ENCODE data around the gene PLCB4.

Gene PLCB4

DNA sequence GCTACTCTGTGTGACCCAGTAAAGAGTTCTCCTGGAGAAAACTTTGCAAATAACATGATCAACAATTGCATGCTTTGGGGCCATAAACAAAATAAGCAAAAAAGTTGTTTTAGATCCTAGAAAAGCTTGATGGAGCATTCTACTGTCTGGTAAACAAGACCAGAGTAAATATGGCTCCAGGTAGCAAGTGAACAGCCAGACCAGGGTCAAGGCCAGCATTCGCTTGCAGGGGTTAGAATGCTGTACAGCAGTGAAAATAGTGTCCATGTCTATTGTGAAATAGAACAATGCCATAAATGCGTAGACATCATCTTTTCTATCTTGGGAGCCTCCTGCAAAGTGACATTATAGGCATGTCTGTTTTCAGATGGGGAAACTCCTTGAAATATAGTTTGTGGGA lies 216.7 kb downstream of the PLCB4 start:
- H3K27me3 ChIP-seq (ENCODE audit: control insufficient read depth, insufficient read depth, low read length), result no peaks in the 10 kb centered on the region
- DNase-seq (ENCODE audit: low read depth, low spot score), result no peak
- H3K4me3 ChIP-seq (ENCODE audit: low read length), result no peak overlapping the region
- H3K9me3 ChIP-seq (ENCODE audit: control insufficient read depth, insufficient read depth, low read length), result no peaks in the 10 kb centered on the region
- H3K4me1 ChIP-seq (ENCODE audit: control insufficient read depth, insufficient read depth, low read length), result no peaks in the 10 kb centered on the region
- H3K36me3 ChIP-seq (ENCODE audit: control insufficient read depth, insufficient read depth, low read length), result no peaks in the 10 kb centered on the region
- no peak overlapping the region for H3K27ac ChIP-seq (ENCODE audit: low read length)
- no CpG with 5 or more reads among the region's 2 CpGs for WGBS (ENCODE audit: insufficient coverage, insufficient read length)

- WGBS (ENCODE audit: insufficient coverage, insufficient read length), result no CpG with 5 or more reads among the region's 3 CpGs
- Histone ChIP-seq H3K9me3 (ENCODE audit: control insufficient read depth, insufficient read depth, low read length) (no peaks in the 10 kb centered on the region), H3K36me3 (ENCODE audit: control insufficient read depth, insufficient read depth, low read length) (no peaks in the 10 kb centered on the region), H3K4me3 (ENCODE audit: low read length) (no peak overlapping the region), H3K4me1 (ENCODE audit: control insufficient read depth, insufficient read depth, low read length) (no peaks in the 10 kb centered on the region), H3K27ac (ENCODE audit: low read length) (no peak overlapping the region), H3K27me3 (ENCODE audit: control insufficient read depth, insufficient read depth, low read length) (no peaks in the 10 kb centered on the region)
- no peak for DNase-seq (ENCODE audit: low read depth, low spot score)
Measured at GRCh38 chr20:9286501-9287461, 217.9 kb downstream of the PLCB4 start.

DNA sequence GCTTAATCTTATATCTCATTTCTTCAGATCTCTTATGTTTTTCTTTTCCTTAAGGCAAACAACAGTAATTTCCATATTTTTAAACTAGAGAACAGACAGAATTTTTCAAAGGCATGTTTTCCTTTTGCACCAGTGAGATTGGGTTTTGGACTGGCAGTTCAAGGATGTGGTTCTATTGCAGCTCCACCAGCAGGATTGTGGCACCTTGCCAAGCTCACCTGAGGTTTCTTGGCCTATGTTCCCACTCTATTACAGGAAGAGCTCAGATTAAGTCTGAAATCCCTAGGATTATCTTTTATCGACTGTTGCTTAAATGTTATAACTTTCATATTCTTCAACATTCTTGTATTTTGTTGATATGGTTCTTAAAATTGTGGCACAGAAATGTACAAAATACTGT lies 218.9 kb downstream of the PLCB4 start:
- no CpG with 5 or more reads among the region's 1 CpG for WGBS (ENCODE audit: insufficient coverage, insufficient read length)
- DNase-seq (ENCODE audit: low read depth, low spot score), result no peak
- H3K27me3 ChIP-seq (ENCODE audit: control insufficient read depth, insufficient read depth, low read length), result no peaks in the 10 kb centered on the region
- H3K27ac ChIP-seq (ENCODE audit: low read length), result no peak overlapping the region
- H3K36me3 ChIP-seq (ENCODE audit: control insufficient read depth, insufficient read depth, low read length), result no peaks in the 10 kb centered on the region
- H3K9me3 ChIP-seq (ENCODE audit: control insufficient read depth, insufficient read depth, low read length), result no peaks in the 10 kb centered on the region
- H3K4me1 ChIP-seq (ENCODE audit: control insufficient read depth, insufficient read depth, low read length), result no peaks in the 10 kb centered on the region
- H3K4me3 ChIP-seq (ENCODE audit: low read length), result no peak overlapping the region

GRCh38 chr20:9290331-9290730 lies 221.4 kb downstream of the PLCB4 start:
- Histone ChIP-seq H3K27me3 (ENCODE audit: control insufficient read depth, insufficient read depth, low read length) (no peaks in the 10 kb centered on the region), H3K36me3 (ENCODE audit: control insufficient read depth, insufficient read depth, low read length) (no peaks in the 10 kb centered on the region), H3K27ac (ENCODE audit: low read length) (no peak overlapping the region), H3K4me1 (ENCODE audit: control insufficient read depth, insufficient read depth, low read length) (no peaks in the 10 kb centered on the region), H3K9me3 (ENCODE audit: control insufficient read depth, insufficient read depth, low read length) (no peaks in the 10 kb centered on the region), H3K4me3 (ENCODE audit: low read length) (no peak overlapping the region)
- no peak for DNase-seq (ENCODE audit: low read depth, low spot score)
- no CpG with 5 or more reads among the region's 2 CpGs for WGBS (ENCODE audit: insufficient coverage, insufficient read length)

DNA sequence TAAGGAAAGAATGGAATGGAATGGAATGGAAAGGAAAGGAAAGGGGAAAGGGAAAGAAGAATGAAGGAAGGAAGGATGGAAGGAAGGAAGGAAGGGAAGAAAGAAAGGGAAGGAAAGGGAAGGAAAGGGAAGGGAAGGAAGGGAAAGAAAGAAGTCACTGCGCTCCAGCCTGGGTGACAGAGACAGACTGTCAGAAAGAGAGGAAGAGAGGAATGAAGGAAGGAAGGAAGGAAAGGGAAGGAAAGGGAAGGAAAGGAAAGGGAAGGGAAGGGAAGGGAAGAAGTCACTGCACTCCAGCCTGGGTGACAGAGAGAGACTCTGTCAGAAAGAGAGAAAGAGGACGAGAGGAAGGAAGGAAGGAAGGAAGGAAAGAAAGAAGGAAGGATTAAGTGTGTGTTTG lies 224.3 kb downstream of the PLCB4 start:
- Histone ChIP-seq H3K27ac (ENCODE audit: low read length) (no peak overlapping the region), H3K9me3 (ENCODE audit: control insufficient read depth, insufficient read depth, low read length) (no peaks in the 10 kb centered on the region), H3K36me3 (ENCODE audit: control insufficient read depth, insufficient read depth, low read length) (no peaks in the 10 kb centered on the region), H3K4me1 (ENCODE audit: control insufficient read depth, insufficient read depth, low read length) (no peaks in the 10 kb centered on the region), H3K4me3 (ENCODE audit: low read length) (no peak overlapping the region), H3K27me3 (ENCODE audit: control insufficient read depth, insufficient read depth, low read length) (no peaks in the 10 kb centered on the region)
- no peak for DNase-seq (ENCODE audit: low read depth, low spot score)
- 100% methylated on average over 1 of the region's 2 CpGs for WGBS (ENCODE audit: insufficient coverage, insufficient read length)

DNA sequence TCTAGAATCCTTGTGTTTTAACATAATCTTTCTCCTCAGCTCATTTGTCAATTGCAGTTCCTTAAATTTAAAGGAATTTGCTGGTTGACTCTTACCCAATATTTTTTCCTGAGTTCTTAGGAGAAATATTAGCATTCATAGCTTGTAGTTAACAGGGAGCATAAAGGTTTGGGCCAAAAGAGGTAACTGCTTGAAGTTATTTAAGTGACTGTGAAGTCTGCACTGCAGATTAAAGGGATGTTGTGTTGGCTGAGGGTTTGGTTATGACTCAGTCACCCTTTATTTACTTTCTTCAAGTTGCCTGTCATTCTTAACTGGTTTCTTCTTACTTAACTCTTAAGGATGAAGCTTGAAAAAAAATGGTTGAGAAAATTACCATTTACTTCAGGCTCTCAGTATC lies 225.2 kb downstream of the PLCB4 start:
- no peaks in the 10 kb centered on the region for H3K36me3 ChIP-seq (ENCODE audit: control insufficient read depth, insufficient read depth, low read length)
- no peaks in the 10 kb centered on the region for H3K27me3 ChIP-seq (ENCODE audit: control insufficient read depth, insufficient read depth, low read length)
- H3K4me1 ChIP-seq (ENCODE audit: control insufficient read depth, insufficient read depth, low read length), result no peaks in the 10 kb centered on the region
- no peak overlapping the region for H3K4me3 ChIP-seq (ENCODE audit: low read length)
- H3K27ac ChIP-seq (ENCODE audit: low read length), result no peak overlapping the region
- no peak for DNase-seq (ENCODE audit: low read depth, low spot score)
- no peaks in the 10 kb centered on the region for H3K9me3 ChIP-seq (ENCODE audit: control insufficient read depth, insufficient read depth, low read length)

- Histone ChIP-seq H3K4me1 (ENCODE audit: control insufficient read depth, insufficient read depth, low read length) (no peaks in the 10 kb centered on the region), H3K4me3 (ENCODE audit: low read length) (no peak overlapping the region), H3K27ac (ENCODE audit: low read length) (no peak overlapping the region), H3K27me3 (ENCODE audit: control insufficient read depth, insufficient read depth, low read length) (no peaks in the 10 kb centered on the region), H3K36me3 (ENCODE audit: control insufficient read depth, insufficient read depth, low read length) (no peaks in the 10 kb centered on the region), H3K9me3 (ENCODE audit: control insufficient read depth, insufficient read depth, low read length) (no peaks in the 10 kb centered on the region)
- DNase-seq (ENCODE audit: low read depth, low spot score), result no peak
- WGBS (ENCODE audit: insufficient coverage, insufficient read length), result no CpG with 5 or more reads among the region's 2 CpGs
Measured at GRCh38 chr20:9298906-9299305, 230.0 kb downstream of the PLCB4 start.

- no peak overlapping the region for H3K4me3 ChIP-seq (ENCODE audit: low read length)
- H3K9me3 ChIP-seq (ENCODE audit: control insufficient read depth, insufficient read depth, low read length), result no peaks in the 10 kb centered on the region
Measured at GRCh38 chr20:9300080-9300479, 231.2 kb downstream of the PLCB4 start.

GRCh38 chr20:9300534-9300933 lies 231.6 kb downstream of the PLCB4 start:
- Histone ChIP-seq H3K4me3 (ENCODE audit: low read length) (no peak overlapping the region), H3K27ac (ENCODE audit: low read length) (no peak overlapping the region), H3K36me3 (ENCODE audit: control insufficient read depth, insufficient read depth, low read length) (no peaks in the 10 kb centered on the region), H3K4me1 (ENCODE audit: control insufficient read depth, insufficient read depth, low read length) (no peaks in the 10 kb centered on the region), H3K27me3 (ENCODE audit: control insufficient read depth, insufficient read depth, low read length) (no peaks in the 10 kb centered on the region), H3K9me3 (ENCODE audit: control insufficient read depth, insufficient read depth, low read length) (no peaks in the 10 kb centered on the region)
- no peak for DNase-seq (ENCODE audit: low read depth, low spot score)
- no CpG with 5 or more reads among the region's 1 CpG for WGBS (ENCODE audit: insufficient coverage, insufficient read length)

More at GRCh38 chr20:9300080-9300479, 231.2 kb downstream of the PLCB4 start:
- Histone ChIP-seq H3K27ac (ENCODE audit: low read length) (no peak overlapping the region), H3K36me3 (ENCODE audit: control insufficient read depth, insufficient read depth, low read length) (no peaks in the 10 kb centered on the region), H3K27me3 (ENCODE audit: control insufficient read depth, insufficient read depth, low read length) (no peaks in the 10 kb centered on the region), H3K4me1 (ENCODE audit: control insufficient read depth, insufficient read depth, low read length) (no peaks in the 10 kb centered on the region)
- DNase-seq (ENCODE audit: low read depth, low spot score), result no peak

- H3K4me1 ChIP-seq (ENCODE audit: control insufficient read depth, insufficient read depth, low read length), result no peaks in the 10 kb centered on the region
- DNase-seq (ENCODE audit: low read depth, low spot score), result no peak
- H3K9me3 ChIP-seq (ENCODE audit: control insufficient read depth, insufficient read depth, low read length), result no peaks in the 10 kb centered on the region
- H3K27me3 ChIP-seq (ENCODE audit: control insufficient read depth, insufficient read depth, low read length), result no peaks in the 10 kb centered on the region
- H3K36me3 ChIP-seq (ENCODE audit: control insufficient read depth, insufficient read depth, low read length), result no peaks in the 10 kb centered on the region
- WGBS (ENCODE audit: insufficient coverage, insufficient read length), result no CpG with 5 or more reads among the region's 10 CpGs
- H3K4me3 ChIP-seq (ENCODE audit: low read length), result no peak overlapping the region
- H3K27ac ChIP-seq (ENCODE audit: low read length), result no peak overlapping the region
Measured at GRCh38 chr20:9301129-9302090, 232.5 kb downstream of the PLCB4 start.
